ENCODE measurements around the gene LCE3E. TPM values are rescaled to one million over a fixed set of nuclear protein-coding genes. Genes with fewer than 3 reads are reported as not detected.
"Not testable (repeated sequence)": the region's sequence is repeated elsewhere in the genome, so short reads cannot be mapped to it uniquely, and the experiment has no call there.

The LCE3E gene
- total and polyA plus RNA-seq, 8 donors = not detected

DNA sequence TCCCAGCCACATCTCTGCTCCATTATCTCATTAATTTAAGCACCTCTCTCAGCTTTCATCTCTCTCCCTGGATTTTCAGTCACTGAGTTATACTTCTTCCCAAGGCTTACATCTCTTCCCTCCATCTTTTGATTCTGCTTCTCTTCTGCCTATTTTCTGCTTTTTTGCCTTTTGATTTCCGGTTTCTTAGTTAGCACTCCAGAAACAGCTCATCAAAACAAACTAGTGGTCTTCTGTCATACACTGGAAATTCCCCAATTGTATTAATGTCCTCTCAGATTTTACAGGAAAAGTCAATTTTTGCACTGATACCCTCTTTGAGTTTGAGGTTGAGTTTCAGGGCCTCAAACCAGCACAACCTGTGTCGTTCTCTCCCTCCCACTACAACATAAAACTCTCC lies 1.5 kb downstream of the LCE3E start:
- Histone ChIP-seq H3K27ac (no peak overlapping the region), H3K27me3 (no peaks in the 10 kb centered on the region), H3K36me3 (no peaks in the 10 kb centered on the region), H3K4me1 (no peaks in the 10 kb centered on the region), H3K4me3 (no peak overlapping the region), H3K9me3 (peaks cover 0 to 3% (median 0%) of the 10 kb centered on the region in 4 donors)
- FAIRE-seq (no peak), DNase-seq (no peak), ATAC-seq (no peak)
- intact Hi-C loops (cut with DNase I) = no loop called here
- TF ChIP-seq CTCF (IDR thresholded peaks at IDR 0.05) = no peak
- 66 to 70% methylated on average over 2 of the region's 2 CpGs for WGBS, 2 donors

GRCh38 chr1:152548358-152548757 lies 18.2 kb downstream of the LCE3E start:
- WGBS, 2 donors = no CpG with 5 or more reads among the region's 1 CpG
- intact Hi-C loops (cut with DNase I); FAIRE-seq; ATAC-seq; DNase-seq; H3K36me3 ChIP-seq; H3K4me1 ChIP-seq; H3K27me3 ChIP-seq; H3K4me3 ChIP-seq; H3K9me3 ChIP-seq; H3K27ac ChIP-seq: not testable (repeated sequence)

- no peak for ATAC-seq
These were observed 19.9 kb downstream of the LCE3E start for GRCh38 chr1:152546704-152547103.

GRCh38 chr1:152543820-152544219 lies 22.8 kb downstream of the LCE3E start:
- FAIRE-seq (no peak), ATAC-seq (no peak), DNase-seq (no peak)
- H3K36me3 ChIP-seq = no peaks in the 10 kb centered on the region
- intact Hi-C loops (cut with DNase I) = no loop called here
- no peak overlapping the region for H3K4me3 ChIP-seq
- TF ChIP-seq CTCF (IDR thresholded peaks at IDR 0.05) = no peak
- no peak overlapping the region for H3K27ac ChIP-seq
- H3K9me3 ChIP-seq = no peaks in the 10 kb centered on the region
- H3K27me3 ChIP-seq = peaks cover 0 to 4% (median 0%) of the 10 kb centered on the region in 4 donors
- WGBS, 2 donors = 27 to 38% methylated on average over 4 of the region's 4 CpGs
- H3K4me1 ChIP-seq = no peaks in the 10 kb centered on the region

More at GRCh38 chr1:152546704-152547103, 19.9 kb downstream of the LCE3E start:
- Histone ChIP-seq H3K4me3 (no peak overlapping the region), H3K36me3 (no peaks in the 10 kb centered on the region), H3K4me1 (no peaks in the 10 kb centered on the region), H3K27ac (no peak overlapping the region), H3K9me3 (no peaks in the 10 kb centered on the region), H3K27me3 (no peaks in the 10 kb centered on the region)
- no peak for TF ChIP-seq CTCF (IDR thresholded peaks at IDR 0.05)
- intact Hi-C loops (cut with DNase I) = no loop called here
- FAIRE-seq (no peak), DNase-seq (no peak)
- WGBS, 2 donors = 40 to 47% methylated on average over 1 of the region's 1 CpG

- TF ChIP-seq CTCF (IDR thresholded peaks at IDR 0.05) = no peak
- H3K27ac ChIP-seq = no peak overlapping the region
- H3K4me3 ChIP-seq = no peak overlapping the region
- no peak for FAIRE-seq
- DNase-seq = no peak
- no peaks in the 10 kb centered on the region for H3K4me1 ChIP-seq
- no peaks in the 10 kb centered on the region for H3K9me3 ChIP-seq
- WGBS, 2 donors = 35 to 42% methylated on average over 2 of the region's 2 CpGs
- intact Hi-C loops (cut with DNase I) = no loop called here
- H3K27me3 ChIP-seq = peaks cover 0 to 4% (median 0%) of the 10 kb centered on the region in 4 donors
- ATAC-seq = no peak
- H3K36me3 ChIP-seq = no peaks in the 10 kb centered on the region
These were observed 26.7 kb downstream of the LCE3E start for GRCh38 chr1:152539901-152540300.

Data from pancreas (tissue), 10 donors.